ENCODE measurements around the gene TMEM184C. TPM values are rescaled to one million over a fixed set of nuclear protein-coding genes. Genes with fewer than 3 reads are reported as not detected.

The TMEM184C gene
- total RNA-seq, 1 donor from 2014 or later = 35.7 TPM

- Mint-ChIP-seq H3K9me3 (no peaks in the 10 kb centered on the region), H3K4me3 (no peak overlapping the region), H3K27me3 (ENCODE audit: insufficient read depth, low read depth) (peaks cover 8% of the 10 kb centered on the region), H3K36me3 (no peaks in the 10 kb centered on the region), H3K4me1 (peaks cover 23% of the 10 kb centered on the region), H3K27ac (no peak overlapping the region)
- H3K4me1 ChIP-seq = peaks cover 9% of the 10 kb centered on the region
- DNase-seq (ENCODE audit: low spot score) = no peak
- no peak overlapping the region for H3K4me3 ChIP-seq
- no peak overlapping the region for H3K27ac ChIP-seq
- H3K4me2 ChIP-seq = no peak overlapping the region
- no peaks in the 10 kb centered on the region for H4K20me1 ChIP-seq (ENCODE audit: low read depth)
- no peak for TF ChIP-seq EZH2phosphoT487 (IDR thresholded peaks at IDR 0.05)
- TF ChIP-seq CTCF (IDR thresholded peaks at IDR 0.05) = no peak
- TF ChIP-seq EZH2 (IDR thresholded peaks at IDR 0.05) = no peak
- H2AFZ ChIP-seq (replicated peaks) = no peak overlapping the region
- no peak overlapping the region for H3K9ac ChIP-seq
- H3K79me2 ChIP-seq (ENCODE audit: low read depth) = no peaks in the 10 kb centered on the region
- no peaks in the 10 kb centered on the region for H3K27me3 ChIP-seq
- no peaks in the 10 kb centered on the region for H3K36me3 ChIP-seq
- no peaks in the 10 kb centered on the region for H3F3A ChIP-seq (ENCODE audit: low read depth)
- H3K9me3 ChIP-seq (ENCODE audit: low read depth) = no peaks in the 10 kb centered on the region
These were observed 97.6 kb downstream of the TMEM184C start for GRCh38 chr4:147714575-147715401.

GRCh38 chr4:147717878-147718277 lies 100.7 kb downstream of the TMEM184C start:
- Histone ChIP-seq H3F3A (ENCODE audit: low read depth) (peaks cover 3% of the 10 kb centered on the region), H3K9ac (no peak overlapping the region), H3K4me1 (peaks cover 10% of the 10 kb centered on the region), H3K9me3 (ENCODE audit: low read depth) (no peaks in the 10 kb centered on the region), H4K20me1 (ENCODE audit: low read depth) (no peaks in the 10 kb centered on the region), H2AFZ (replicated peaks) (no peak overlapping the region), H3K27me3 (no peaks in the 10 kb centered on the region), H3K4me2 (no peak overlapping the region), H3K36me3 (no peaks in the 10 kb centered on the region), H3K27ac (no peak overlapping the region), H3K79me2 (ENCODE audit: low read depth) (no peaks in the 10 kb centered on the region), H3K4me3 (no peak overlapping the region)
- Mint-ChIP-seq H3K36me3 (no peaks in the 10 kb centered on the region), H3K27ac (no peak overlapping the region), H3K9me3 (no peaks in the 10 kb centered on the region), H3K4me3 (no peak overlapping the region), H3K27me3 (ENCODE audit: insufficient read depth, low read depth) (peaks cover 10% of the 10 kb centered on the region), H3K4me1 (peaks cover 25% of the 10 kb centered on the region)
- DNase-seq (ENCODE audit: low spot score) = no peak
- no peak for TF ChIP-seq EZH2phosphoT487 (IDR thresholded peaks at IDR 0.05)
- no peak for TF ChIP-seq CTCF (IDR thresholded peaks at IDR 0.05)
- TF ChIP-seq EZH2 (IDR thresholded peaks at IDR 0.05) = no peak

Other genes with a start within 250 kb of the TMEM184C start
- gene EDNRA, start 136.3 kb upstream of the TMEM184C start, total RNA-seq (ENCODE audit: low replicate concordance) = 2.9 and 3.4 TPM in 2 replicates
- 16.8 and 24.8 TPM in 2 replicates for gene PRMT9, start 66.8 kb downstream of the TMEM184C start, total RNA-seq (ENCODE audit: low replicate concordance)
- gene ARHGAP10, start 114.7 kb downstream of the TMEM184C start, total RNA-seq (ENCODE audit: low replicate concordance) = 20.2 and 20.3 TPM in 2 replicates